Heart right ventricle (tissue), 16 donors: ENCODE data around the gene TDP1. TPM values are rescaled to one million over a fixed set of nuclear protein-coding genes. Genes with fewer than 3 reads are reported as not detected.

Experiments used
- ATAC-seq, 8 donors: fragments of 200-7000 bp; cut with Tn5 transposase; one replicate each; pipeline ENCODE4 v1.9.1; 2020; ENCODE audit warnings: mild to moderate bottlenecking in 8 of 8, moderate library complexity in 8 of 8, moderate number of reproducible peaks in 1 of 8
- DNase-seq, 2 donors: peaks; one replicate each; pipeline ENCODE4 v3.0.0-alpha.2; 2020
- H3K27ac ChIP-seq, 10 donors: fragments of 200-600 bp; sonication (generic) in 2 of 10; one replicate each; pipeline versions ENCODE4 v1.5.0 to v1.8.0; 2020 to 2022; ENCODE audit warnings: mild to moderate bottlenecking in 3 of 10
- H3K27me3 ChIP-seq, 7 donors: fragments of 200-600 bp; one replicate each; pipeline ENCODE4 v1.8.0; 2021 to 2022; ENCODE audit warnings: mild to moderate bottlenecking in 2 of 7
- H3K36me3 ChIP-seq, 9 donors: fragments of 200-600 bp; sonication (generic) in 1 of 9; one replicate each; pipeline versions ENCODE4 v1.5.0 to v1.8.0; 2020 to 2022; ENCODE audit warnings: mild to moderate bottlenecking in 2 of 9
- H3K4me1 ChIP-seq, 9 donors: fragments of 200-600 bp; sonication (generic) in 1 of 9; one replicate each; pipeline versions ENCODE4 v1.5.0 to v1.8.0; 2020 to 2022; ENCODE audit warnings: mild to moderate bottlenecking in 4 of 9
- H3K4me3 ChIP-seq, 10 donors: fragments of 200-600 bp; sonication (generic) in 2 of 10; one replicate each; pipeline versions ENCODE4 v1.5.0 to v1.8.0; 2020 to 2022; ENCODE audit warnings: mild to moderate bottlenecking in 7 of 10, moderate library complexity in 2 of 10
- H3K9me3 ChIP-seq, 11 donors: fragments of 200-600 bp in 10 of 11; sonication (generic) in 2 of 11; one replicate each; pipeline versions ENCODE4 v1.5.0 to v1.8.0; 2013 to 2022; ENCODE audit warnings: mild to moderate bottlenecking in 2 of 11, control low read depth in 1 of 11, moderate library complexity in 1 of 11
- CTCF ChIP-seq, 9 donors: fragments of 200-600 bp; sonication (generic) in 2 of 9; IDR thresholded peaks; one replicate each; pipeline versions ENCODE4 v1.5.0 to v1.8.0; 2021 to 2022; ENCODE audit warnings: antibody characterized with exemption in 9 of 9, mild to moderate bottlenecking in 5 of 9, moderate library complexity in 1 of 9
- WGBS, 2 donors: extraction: QIAGEN DNeasy Blood & Tissue Kit; methylation state at CpG; one replicate each; pipeline ENCODE4 v1.1.7; 2013; ENCODE audit warnings: inconsistent platforms in 1 of 2; 5-methylcytosine and 5-hydroxymethylcytosine counted together
- intact Hi-C, 10 donors: fragments of 100-400 bp; cut with DNase I; formaldehyde crosslinking; loops; one replicate each; pipeline versions ENCODE4 v1.11.1 to v1.14.2; 2022
- polyA plus RNA-seq, 2 donors: library from polyadenylated mRNA; stranded (reverse); fragments of 200-250 nt; gene quantifications; one replicate each; pipeline ENCODE4 v1.2.3, GENCODE V29; 2013
- total RNA-seq, 10 donors: library from RNA; stranded (reverse); fragmentation: NEBNext Ultra II Directional in 3 of 10; extraction: Animal tissue kit (Norgen Biotek cat#: 25700) in 3 of 10; gene quantifications; one replicate each; pipeline versions ENCODE4 v1.2.1 to v1.2.4, GENCODE V29; 2021 to 2023
- donor health status: Arrhythmogenic right ventricular cardiomyopathy.
- donor health status: ischemic (EF 13 %, LVEDD 7.1; RV severe dilation, severe dysfunction).
- donor health status: healthy with polysubstance abuse.
- donor health status: DM: no; HTN: yes; CAD: no.
- donor health status: DM: no; HTN: no; CAD: no.
- donor health status: ischemic (EF 25% LVEDD 6.9; RV normal size, moderate dysfunction).
- donor health status: ischemic (EF 25% LVEDD 5.7; RV mildly dilated, moderate dysfunction).
- donor health status: healthy.
- donor health status: DM: yes; HTN: yes; CAD: no.
- donor health status: Ischemic cardiomyopathy.
- donor health status: ischemic (EF 35%, LVEDD 5.7; RV mildly dilated, moderate dysfunction).
- donor health status: nonischemic (EF 11% LVEDD 7.7; RV severe dilation, severe dysfunction).
- donor health status: DM: yes; HTN: yes; CAD: no.
- donor health status: PGD.
- donor health status: ischemic (EF 29% LVEDD 5.4; RV normal size, mild dysfunction).
- donor health status: nonischemic (EF 23%, LVEDD 6.1; RV moderate dilation, normal function).

TDP1 gene
- total and polyA plus RNA-seq, 12 donors = 0.80 to 7.1 (median 3.2) TPM

DNA sequence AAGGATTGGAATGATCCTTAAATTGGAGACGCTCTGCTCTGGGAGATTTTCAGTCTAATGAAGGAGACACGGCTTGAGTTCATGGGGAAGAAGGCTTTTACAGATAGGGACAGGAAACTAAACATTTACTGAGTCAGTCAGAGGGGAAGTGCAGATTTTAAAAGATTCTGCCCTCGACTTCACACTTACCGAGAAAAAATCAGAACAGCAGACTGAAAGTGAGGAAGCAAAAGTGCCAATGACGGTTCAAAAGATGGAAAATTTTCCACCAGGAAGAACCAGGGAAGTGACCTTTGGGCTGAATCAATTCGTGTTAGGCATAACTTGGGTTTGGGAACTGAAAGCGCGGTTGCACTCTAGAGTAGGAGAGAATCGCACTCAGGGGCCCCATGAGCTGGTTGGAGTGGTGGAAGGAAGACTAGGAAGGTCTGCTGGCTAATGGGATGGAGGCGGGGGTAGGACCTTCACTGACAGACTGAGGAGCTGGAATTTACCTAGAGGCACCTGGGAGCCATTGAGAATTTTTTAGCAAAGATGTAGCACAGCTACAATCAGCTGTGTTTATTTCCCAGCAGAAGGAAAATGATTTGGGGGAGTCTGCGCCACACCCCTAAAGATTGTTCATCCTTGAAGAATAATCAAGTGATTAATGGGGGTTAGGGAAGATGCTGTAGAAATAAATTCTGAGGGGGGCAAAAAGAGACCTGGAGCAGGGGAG is 107.3 kb downstream of the TDP1 start:
- DNase-seq = no peak
- Histone ChIP-seq H3K36me3 (no peaks in the 10 kb centered on the region), H3K4me3 (peak overlapping the region in 6 of 10 donors; percentile 42 to 64 (median 50)), H3K4me1 (peaks cover 4 to 41% (median 22%) of the 10 kb centered on the region in 9 donors), H3K27ac (peak overlapping the region in 1 of 10 donors; percentile 2), H3K9me3 (no peaks in the 10 kb centered on the region), H3K27me3 (peaks cover 21 to 90% (median 83%) of the 10 kb centered on the region in 7 donors)
- intact Hi-C loops = loop anchor here in 2 of 10 donors (5.0 to 10.0 kb wide), 2 partner anchors 91 to 172 kb away; no protein-coding TSS in a partner anchor
- no peak for ATAC-seq
- TF ChIP-seq CTCF (IDR thresholded peaks at IDR 0.05) = no peak
- 45 to 58% methylated on average over 11 of the region's 11 CpGs for WGBS, 2 donors

DNA sequence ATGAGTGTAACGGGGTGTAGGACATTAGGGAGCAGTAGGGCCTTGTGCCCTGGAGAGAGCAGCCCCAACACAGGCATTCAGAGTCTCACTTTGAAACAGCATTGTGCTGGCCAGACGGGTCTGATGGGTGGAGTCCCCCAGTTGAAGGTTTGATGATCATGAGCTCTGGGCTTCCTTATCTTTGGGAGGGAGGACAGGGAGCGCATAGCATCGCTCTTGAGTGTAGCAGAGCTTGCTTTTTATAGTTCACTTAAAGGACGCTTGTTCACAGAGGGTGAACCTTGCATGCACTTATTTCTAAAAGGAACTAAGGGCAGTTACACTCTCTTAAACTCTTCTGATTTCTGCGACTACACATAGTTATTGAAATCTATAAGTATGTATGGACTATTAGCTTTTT is 116.6 kb downstream of the TDP1 start:
- DNase-seq (no peak), ATAC-seq (peak in 6 of 8 donors; percentile 28 to 95 (median 58))
- peaks cover 0 to 3% (median 0%) of the 10 kb centered on the region in 9 donors for H3K4me1 ChIP-seq
- 35 to 47% methylated on average over 6 of the region's 6 CpGs for WGBS, 2 donors
- no peaks in the 10 kb centered on the region for H3K36me3 ChIP-seq
- peak overlapping the region in 3 of 10 donors; percentile 11 to 72 (median 54) for H3K27ac ChIP-seq
- TF ChIP-seq CTCF (IDR thresholded peaks at IDR 0.05) = no peak
- no peaks in the 10 kb centered on the region for H3K9me3 ChIP-seq
- no peak overlapping the region for H3K4me3 ChIP-seq
- intact Hi-C loops = no loop called here
- peaks cover 0 to 44% (median 5%) of the 10 kb centered on the region in 7 donors for H3K27me3 ChIP-seq

- intact Hi-C loops = no loop called here
- Histone ChIP-seq H3K27me3 (peaks cover 0 to 24% (median 13%) of the 10 kb centered on the region in 7 donors), H3K36me3 (no peaks in the 10 kb centered on the region), H3K4me3 (no peak overlapping the region), H3K27ac (no peak overlapping the region), H3K4me1 (no peaks in the 10 kb centered on the region), H3K9me3 (peaks cover 0 to 8% (median 0%) of the 10 kb centered on the region in 11 donors)
- no peak for TF ChIP-seq CTCF (IDR thresholded peaks at IDR 0.05)
- DNase-seq (no peak), ATAC-seq (no peak)
- WGBS, 2 donors = 77 to 82% methylated on average over 2 of the region's 2 CpGs
Observed at GRCh38 chr14:90079576-90079975, 123.8 kb downstream of the TDP1 start.

DNA sequence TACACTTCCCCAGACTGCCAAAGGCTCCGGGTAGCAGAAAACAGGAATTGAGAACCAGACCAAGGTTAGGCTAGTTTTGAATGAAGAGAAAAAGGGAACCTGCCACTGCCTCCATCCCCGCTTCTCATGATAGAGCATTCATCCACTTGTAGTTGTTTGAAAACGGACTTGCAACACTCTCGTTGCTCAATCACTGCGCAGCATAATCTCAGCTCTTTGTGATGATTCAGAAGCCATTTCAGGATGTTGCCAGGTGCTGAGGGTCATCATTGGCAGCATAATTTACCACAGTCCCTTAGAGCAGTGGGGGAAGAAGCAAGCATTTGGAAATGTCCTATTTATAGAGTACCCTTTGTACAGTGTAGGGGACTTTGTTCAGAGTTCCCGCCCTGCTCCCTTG is 131.7 kb downstream of the TDP1 start:
- Histone ChIP-seq H3K27me3 (no peaks in the 10 kb centered on the region), H3K27ac (peak overlapping the region in 8 of 10 donors; percentile 4 to 72 (median 40)), H3K4me1 (peaks cover 0 to 19% (median 0%) of the 10 kb centered on the region in 9 donors), H3K36me3 (no peaks in the 10 kb centered on the region), H3K4me3 (no peak overlapping the region), H3K9me3 (peaks cover 0 to 3% (median 0%) of the 10 kb centered on the region in 11 donors)
- ATAC-seq (peak; percentile 76 to 99 (median 91)), DNase-seq (peak in 1 of 2 donors; percentile 31)
- WGBS, 2 donors = 47 to 52% methylated on average over 6 of the region's 6 CpGs
- no peak for TF ChIP-seq CTCF (IDR thresholded peaks at IDR 0.05)
- intact Hi-C loops = no loop called here
